GM18526 (cell line): ENCODE data around the gene N4BP3.

Experiments used
- POLR2A ChIP-seq: IDR thresholded peaks from 3 replicates; pipeline ENCODE4 v1.6.1; 2011; ENCODE audit not compliant: insufficient read length; ENCODE audit errors: extremely low read depth

N4BP3 gene, protein sequence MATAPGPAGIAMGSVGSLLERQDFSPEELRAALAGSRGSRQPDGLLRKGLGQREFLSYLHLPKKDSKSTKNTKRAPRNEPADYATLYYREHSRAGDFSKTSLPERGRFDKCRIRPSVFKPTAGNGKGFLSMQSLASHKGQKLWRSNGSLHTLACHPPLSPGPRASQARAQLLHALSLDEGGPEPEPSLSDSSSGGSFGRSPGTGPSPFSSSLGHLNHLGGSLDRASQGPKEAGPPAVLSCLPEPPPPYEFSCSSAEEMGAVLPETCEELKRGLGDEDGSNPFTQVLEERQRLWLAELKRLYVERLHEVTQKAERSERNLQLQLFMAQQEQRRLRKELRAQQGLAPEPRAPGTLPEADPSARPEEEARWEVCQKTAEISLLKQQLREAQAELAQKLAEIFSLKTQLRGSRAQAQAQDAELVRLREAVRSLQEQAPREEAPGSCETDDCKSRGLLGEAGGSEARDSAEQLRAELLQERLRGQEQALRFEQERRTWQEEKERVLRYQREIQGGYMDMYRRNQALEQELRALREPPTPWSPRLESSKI

DNA sequence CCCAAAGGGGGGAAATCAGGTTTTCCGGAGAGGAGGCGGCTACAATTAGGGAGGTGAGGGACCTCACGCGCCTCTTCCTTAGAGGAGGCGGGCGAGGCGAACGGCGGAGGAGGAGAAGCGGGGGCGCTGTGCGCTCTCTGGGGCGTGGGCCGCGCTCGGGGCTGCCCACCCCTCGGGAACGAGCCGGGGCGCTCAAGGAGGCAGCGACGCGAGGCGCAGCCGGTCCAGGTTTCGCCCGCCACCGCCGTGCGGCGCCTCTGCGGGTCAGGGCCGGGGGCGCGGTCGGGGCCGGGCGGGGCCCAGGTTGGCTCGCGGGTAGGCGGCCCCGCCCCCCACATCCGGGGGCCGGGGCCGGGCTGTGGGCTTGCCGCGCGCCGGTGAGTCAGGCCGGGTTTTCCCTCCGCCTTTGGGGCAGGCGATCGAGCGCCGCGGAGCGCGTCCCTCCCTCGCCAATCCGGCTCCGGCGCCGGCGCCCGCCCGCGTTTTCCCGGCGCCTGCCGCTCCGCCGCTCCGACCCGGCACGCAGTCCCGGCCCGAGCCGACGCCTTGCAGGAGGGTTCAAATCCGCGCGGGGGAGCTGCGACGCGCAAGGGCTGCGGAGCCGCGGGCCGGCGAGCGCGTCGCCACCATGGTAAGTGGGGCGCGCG lies at the start of gene N4BP3:
Gene N4BP3, plus strand, starts transcription at position 392 of the 647 bp plus-strand sequence. CDS start 6,052 bp downstream, outside the sequence.
- peak; percentile 41 for TF ChIP-seq POLR2A

DNA sequence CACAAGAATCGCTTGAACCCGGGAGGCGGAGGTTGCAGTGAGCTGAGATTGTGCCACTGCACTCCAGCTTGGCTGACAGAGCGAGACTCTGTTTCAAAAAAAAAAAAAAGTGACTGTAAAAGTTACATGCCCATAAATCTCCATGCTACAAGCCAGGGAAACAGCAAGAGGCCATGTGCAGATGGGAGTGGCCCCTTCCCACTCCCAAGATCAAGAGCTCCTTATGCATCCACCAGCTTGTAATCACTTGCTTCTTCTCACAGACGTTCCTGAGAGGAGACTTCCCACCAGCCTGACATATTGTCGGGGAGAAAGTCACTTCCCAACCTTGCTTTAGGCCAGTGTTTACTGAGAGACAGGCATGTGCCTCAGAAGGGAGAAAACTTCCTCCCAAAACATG lies 45.6 kb upstream of the N4BP3 start:
- TF ChIP-seq POLR2A = no peak

DNA sequence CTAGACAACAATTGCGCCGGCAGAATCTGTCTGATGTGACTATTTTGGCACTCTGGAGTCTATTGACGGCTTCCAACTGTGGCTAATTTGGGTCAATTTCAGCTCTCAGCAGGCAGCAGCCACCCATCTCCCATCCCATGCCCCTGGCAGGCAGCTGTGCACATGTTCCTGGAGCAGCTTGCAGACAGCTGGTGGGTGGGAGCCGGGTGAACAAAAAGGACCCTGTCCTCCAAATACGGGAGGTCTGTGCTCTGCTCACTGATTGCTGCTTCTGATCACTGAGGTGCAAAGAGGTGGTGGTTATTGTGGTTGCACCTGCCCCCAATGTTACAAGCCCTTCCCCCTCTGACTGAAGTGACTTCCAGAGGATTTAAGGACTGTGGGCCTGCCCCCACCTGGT lies 45.0 kb upstream of the N4BP3 start:
- TF ChIP-seq POLR2A = no peak

DNA sequence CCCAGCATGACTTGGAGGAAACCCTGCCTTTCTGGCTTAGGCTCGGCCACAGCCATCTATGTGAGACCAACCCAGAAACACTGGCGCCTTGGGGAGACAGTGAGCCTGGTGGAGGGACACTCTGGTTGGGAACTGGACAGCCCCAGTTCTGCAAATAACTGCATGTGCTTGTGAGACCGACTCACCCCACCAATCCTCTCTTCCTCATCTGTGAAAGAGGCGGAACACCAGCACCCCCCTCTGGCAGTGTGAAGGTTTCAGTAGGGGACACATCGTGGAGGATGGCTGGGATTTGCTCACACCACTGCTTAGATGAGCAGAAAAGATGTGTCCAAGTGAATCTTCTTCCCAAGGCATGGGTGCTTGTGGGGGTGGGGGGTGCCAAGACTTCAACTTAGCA lies 43.4 kb upstream of the N4BP3 start:
- TF ChIP-seq POLR2A = no peak

DNA sequence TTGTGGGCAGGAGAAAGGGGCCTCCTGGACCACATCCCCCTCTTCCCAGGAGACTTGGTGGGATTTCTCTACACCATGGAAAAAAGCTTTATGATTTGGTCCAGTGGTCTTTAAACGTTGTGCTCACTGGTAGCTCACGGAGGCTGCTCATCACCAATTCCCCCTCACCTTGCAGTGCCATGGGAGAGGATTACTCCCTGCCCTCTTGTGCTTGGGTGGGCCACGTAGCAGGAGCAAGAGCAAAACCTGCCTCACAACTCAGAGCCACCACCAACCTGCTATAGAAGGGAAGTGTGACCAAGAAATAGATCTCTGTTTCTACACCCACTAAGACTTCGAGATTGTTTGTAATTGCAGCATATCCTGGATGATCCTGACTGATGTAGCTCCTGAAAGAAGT lies 42.2 kb upstream of the N4BP3 start:
- no peak for TF ChIP-seq POLR2A

DNA sequence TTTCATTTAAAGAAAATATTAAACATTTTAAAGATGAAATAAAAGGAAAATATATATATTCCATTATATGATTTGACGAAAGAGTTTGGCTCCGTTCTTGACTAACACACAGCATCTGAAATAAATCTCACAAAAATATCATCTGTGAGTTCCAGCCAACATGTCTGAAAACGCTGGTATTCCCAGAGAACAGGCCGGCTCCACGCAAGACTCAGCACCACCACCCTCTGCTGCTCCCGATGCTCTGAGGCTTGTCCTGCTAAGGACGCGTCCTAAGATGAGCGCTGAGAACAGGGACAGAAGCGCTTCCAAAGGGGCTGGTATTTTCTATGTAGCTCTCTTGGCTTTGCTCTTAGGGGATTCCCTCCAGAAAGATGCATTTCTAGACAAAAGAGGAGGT lies 40.6 kb upstream of the N4BP3 start:
- TF ChIP-seq POLR2A = no peak

DNA sequence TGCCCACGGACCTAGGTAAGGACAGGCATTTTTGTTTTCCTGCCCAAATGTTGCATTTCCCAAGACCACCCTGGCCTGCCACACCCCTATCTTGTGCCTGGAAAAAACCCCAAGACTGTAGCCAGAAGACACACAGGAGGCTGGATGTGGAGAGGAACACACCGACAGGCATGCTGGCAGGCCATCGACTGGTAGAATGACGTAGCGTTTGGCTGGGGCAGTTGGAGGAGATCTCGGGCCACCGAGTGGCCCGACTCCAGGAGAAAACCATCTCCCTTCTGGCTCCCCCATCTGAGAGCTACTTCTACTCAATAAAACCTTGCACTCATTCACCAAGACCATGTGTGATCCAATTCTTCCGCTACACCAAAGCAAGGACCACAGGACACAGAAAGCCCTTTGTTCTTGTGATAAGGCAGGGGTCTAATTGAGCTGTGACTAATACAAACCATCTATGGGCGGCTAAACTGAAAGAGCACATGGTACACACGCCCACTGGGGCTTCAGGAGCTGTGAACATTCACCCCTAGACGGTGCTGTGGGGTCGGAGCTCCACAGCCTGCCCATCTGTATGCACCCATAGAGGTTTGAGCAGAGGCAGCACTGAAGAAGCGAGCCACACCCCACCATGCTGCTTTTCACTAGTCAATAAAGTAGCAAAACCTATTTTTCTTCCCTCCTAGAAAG lies 38.9 kb upstream of the N4BP3 start:
- TF ChIP-seq POLR2A = no peak

DNA sequence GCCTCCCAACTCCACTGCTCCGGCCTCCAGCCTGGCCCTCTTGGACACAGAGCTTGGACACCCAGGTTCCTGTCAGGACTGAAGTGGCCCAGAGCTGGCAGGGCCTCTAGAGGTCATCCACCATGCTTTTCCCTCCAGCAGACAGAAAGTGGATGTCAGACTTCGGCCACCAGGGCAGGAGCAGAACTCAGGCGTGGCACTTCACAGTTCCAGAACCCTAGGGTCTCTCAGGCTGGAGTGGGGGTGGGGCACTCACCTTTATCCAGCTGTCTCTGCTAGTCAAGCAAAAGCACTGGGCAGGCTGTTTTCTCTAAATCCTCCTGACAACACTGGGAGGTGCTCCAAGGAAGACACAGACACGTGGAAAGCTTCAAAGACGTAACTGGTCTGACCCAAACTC lies 35.6 kb upstream of the N4BP3 start:
- TF ChIP-seq POLR2A = no peak

DNA sequence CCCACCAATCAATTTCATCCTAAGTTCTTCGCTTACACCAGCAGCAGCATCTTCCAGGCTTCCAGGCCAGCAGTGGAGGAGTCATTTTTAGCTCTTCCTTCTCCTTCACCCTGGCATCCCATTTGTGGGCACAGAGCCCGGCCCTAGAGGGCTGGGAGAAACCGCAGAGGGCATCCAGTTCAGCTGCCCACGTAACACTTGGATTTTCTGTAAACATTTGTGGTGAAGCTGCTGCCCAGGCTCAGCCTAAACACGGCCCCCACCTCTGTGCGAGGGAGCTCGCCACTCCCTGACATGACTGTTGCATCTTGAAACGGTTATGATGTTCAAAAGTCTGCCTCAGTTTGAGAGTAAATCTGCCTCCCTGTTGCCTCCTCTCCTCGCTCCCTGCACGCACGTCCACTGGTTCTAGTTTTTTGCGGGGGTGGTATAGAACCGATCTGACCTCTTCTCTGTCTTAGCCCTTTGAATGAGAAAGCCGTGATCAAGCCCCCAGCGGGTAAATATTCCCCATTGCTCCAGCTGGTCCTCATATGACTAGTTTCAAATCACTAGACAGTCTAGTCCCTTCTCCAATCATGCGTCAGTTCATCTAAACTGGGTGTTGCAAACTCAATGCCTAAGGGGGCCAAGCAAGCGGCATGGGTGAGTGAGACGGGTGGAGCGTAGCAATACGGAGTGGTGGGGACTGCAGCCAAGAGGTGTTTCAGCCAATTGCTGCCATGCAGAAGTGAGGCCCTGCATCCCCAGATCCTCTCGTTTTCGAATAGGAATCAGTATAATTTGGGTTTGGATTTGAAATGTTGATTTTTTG lies 34.9 kb upstream of the N4BP3 start:
- TF ChIP-seq POLR2A = no peak

DNA sequence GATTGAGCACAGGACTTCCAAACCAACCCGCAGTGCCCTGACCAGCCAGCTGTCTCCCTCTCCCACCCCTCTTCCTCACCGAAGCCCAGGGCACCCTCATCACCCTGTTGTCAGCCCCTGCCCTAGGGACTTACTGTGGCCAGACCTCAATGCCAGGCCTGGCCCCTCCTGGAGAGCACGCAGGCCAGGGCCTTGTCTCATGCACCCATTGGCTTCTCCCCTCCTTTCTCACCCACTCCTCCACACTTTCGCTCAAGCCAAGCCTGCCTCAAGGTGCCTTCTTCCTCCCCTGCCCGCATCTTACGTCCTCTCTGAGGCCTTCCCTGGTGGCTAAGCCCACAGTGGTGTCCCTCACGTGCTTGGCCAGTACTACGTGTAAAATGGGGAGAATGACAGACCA lies 33.3 kb upstream of the N4BP3 start:
- TF ChIP-seq POLR2A = no peak

DNA sequence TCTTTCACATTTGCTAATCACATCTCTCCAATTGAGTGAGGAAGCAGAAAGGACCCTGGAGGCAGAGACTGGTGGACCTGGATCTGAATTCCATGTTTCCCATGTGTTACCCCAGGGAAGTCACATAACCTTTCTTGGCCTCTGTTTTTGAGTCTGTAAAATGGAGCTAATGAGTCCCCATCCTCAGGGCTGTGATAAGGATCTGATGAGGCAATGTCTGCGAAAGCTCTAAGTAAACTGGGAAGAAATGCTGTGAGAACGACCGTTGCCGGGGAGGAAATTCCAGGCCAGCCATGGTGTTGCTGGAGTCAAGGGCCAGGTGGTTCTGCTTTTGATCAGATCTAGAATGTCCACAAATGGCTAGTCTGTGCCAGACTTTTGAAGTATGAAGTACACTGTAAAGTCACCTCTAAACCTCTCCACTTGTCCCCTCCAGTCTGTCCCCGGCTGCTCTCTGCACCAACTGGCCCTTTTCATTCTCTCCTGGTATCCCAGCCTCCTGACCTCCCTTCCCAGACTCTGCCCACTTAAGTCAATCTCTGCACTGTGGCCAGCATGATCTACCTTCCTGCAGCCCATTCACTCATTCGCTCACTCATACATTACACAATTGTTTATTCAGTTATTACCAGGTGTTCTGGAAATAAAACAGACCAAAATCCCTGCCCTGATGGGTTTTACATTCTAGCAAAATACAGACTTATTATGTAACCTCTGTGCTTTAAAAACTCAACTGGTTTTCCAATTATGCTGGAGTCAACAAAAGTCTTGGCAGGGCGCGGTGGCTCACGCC lies 32.5 kb upstream of the N4BP3 start:
- no peak for TF ChIP-seq POLR2A

DNA sequence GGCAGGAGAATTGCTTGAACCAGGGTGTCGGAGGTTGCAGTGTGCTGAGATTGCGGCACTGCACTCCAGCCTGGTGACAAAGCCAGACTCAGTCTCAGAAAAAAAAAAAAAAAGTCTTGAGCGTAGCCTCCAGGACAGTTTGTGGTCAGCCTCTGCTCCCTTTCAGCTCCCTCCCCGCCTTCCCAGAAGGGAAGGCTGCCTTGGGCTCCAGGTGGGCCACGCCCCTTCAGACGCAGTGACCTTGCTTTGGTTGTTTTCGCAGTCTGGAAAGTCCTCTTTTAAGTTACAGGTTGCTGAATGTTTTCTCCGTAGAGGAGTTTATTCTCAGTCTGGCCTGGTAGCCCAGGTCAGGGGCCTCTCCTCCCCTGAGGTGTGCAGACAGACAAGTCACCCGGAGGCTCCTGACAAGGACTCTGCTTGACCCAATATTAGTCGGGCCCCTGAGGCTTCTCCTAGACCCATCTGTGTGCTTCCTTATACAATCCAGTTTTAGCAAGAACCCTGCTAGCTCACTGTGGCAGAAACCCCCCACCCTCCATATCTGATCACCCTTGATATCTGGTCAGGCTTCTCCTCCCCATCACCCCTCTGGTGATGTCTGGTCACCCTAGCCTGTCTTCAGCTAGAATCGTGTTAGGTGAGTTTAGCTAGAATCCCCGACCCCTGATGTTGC lies 31.6 kb upstream of the N4BP3 start:
- TF ChIP-seq POLR2A = no peak

DNA sequence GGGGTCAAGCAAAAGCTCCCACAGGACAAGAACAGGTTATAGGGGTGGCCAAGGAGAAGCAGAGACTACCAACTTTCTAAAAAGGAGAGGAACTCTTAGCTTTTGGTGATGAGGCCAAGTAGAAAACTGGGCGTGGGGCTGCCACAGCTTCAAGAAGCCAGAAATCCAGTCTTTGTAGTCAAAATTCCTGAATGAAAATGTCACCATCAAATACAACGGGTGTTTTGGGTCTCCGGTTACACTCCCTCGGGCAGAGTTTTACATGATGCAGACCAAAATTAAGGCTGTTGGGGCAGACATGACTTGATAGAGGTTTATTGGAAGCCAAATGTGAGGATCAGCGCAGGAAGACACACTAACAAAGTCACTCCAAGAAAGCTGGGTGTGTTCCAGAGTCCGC lies 29.4 kb upstream of the N4BP3 start:
- TF ChIP-seq POLR2A = no peak

DNA sequence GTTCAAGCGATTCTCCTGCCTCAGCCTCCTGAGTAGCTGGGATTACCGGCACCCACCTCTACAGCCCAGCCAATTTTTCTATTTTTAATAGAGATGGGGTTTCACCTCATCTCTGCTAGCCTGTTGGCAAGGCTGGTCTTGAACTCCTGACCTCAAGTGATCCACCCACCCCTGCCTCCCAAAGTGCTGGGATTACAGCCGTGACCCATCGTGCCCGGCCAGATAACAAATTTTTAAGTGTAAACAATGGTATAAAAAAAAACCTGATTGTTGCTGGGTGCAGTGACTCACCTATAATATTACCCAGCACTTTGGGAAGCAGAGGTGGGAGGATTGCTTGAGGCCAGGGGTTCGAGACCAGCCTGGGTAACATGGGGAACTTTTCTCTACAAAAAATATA lies 28.0 kb upstream of the N4BP3 start:
- no peak for TF ChIP-seq POLR2A
